Activated naive CD8-positive, alpha-beta T cell treated with anti-CD3 and anti-CD28 coated beads for 36 hours (primary cell): ENCODE measurements around the gene TENM3. TPM values are rescaled to one million over a fixed set of nuclear protein-coding genes. Genes with fewer than 3 reads are reported as not detected.
"Not testable (repeated sequence)": the region's sequence is repeated elsewhere in the genome, so short reads cannot be mapped to it uniquely, and the experiment has no call there.

Source experiments
- DNase-seq: peaks from one replicate; pipeline ENCODE4 v3.0.0; 2021
- H3K27ac Mint-ChIP-seq: one replicate; pipeline ENCODE4 v1.8.0; 2022; ENCODE audit warnings: mild to moderate bottlenecking, moderate library complexity, mixed read lengths
- H3K27me3 Mint-ChIP-seq: one replicate; pipeline ENCODE4 v1.8.0; 2022; ENCODE audit warnings: mild to moderate bottlenecking, mixed read lengths
- H3K36me3 Mint-ChIP-seq: one replicate; pipeline ENCODE4 v1.8.0; 2021; ENCODE audit warnings: mild to moderate bottlenecking, mixed read lengths
- H3K4me1 Mint-ChIP-seq: one replicate; pipeline ENCODE4 v1.8.0; 2021; ENCODE audit warnings: mixed read lengths
- H3K4me3 Mint-ChIP-seq: one replicate; pipeline ENCODE4 v1.8.0; 2022; ENCODE audit warnings: mild to moderate bottlenecking, moderate library complexity, mixed read lengths
- H3K9me3 Mint-ChIP-seq: one replicate; pipeline ENCODE4 v1.8.0; 2022; ENCODE audit warnings: mixed read lengths
- total RNA-seq, 2 experiments: library from RNA; stranded (reverse); gene quantifications; one replicate each; pipeline ENCODE4 v1.2.3, GENCODE V29; 2021

The TENM3 gene
- total RNA-seq, 2 experiments from 2014 or later, result not detected

GRCh38 chr4:182346250-182346649, 103.0 kb downstream of the TENM3 start:
- H3K9me3 Mint-ChIP-seq, result no peaks in the 10 kb centered on the region
- DNase-seq, result no peak
- H3K27ac Mint-ChIP-seq, result no peak overlapping the region
- peaks cover 9% of the 10 kb centered on the region for H3K27me3 Mint-ChIP-seq
- no peaks in the 10 kb centered on the region for H3K4me1 Mint-ChIP-seq
- H3K36me3 Mint-ChIP-seq, result no peaks in the 10 kb centered on the region
- H3K4me3 Mint-ChIP-seq, result no peak overlapping the region

- no peak for DNase-seq
- Mint-ChIP-seq H3K4me1 (no peaks in the 10 kb centered on the region), H3K4me3 (no peak overlapping the region), H3K27me3 (peaks cover 9% of the 10 kb centered on the region), H3K9me3 (no peaks in the 10 kb centered on the region), H3K36me3 (no peaks in the 10 kb centered on the region), H3K27ac (no peak overlapping the region)
Observed at GRCh38 chr4:182346675-182347375, 103.6 kb downstream of the TENM3 start.

DNA sequence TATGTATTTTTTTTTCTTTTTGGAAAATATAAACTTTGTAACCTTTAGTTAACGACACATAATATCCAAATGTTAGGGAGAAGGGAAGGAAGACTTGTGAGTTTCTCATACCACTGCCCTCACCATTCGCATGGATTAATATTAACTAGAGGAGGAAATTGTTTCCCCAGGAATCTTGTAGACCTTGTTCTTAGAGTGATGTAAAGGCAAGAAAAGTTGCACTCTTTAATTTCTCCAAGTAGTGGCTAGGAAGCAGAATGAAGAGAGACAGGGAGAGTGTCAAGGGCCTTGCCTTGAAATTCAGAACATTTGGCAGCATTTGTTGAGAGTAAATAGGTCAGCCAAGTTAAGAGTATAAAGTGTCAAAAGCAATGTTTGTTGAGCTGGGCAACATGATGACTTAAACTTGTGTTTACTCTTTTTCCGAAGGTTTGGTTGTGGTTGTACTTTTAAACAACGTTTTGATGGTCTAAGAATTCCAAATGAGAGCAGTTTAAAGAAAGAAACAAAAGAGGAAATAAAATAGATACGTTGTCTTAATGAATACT, 105.7 kb downstream of the TENM3 start:
- Mint-ChIP-seq H3K9me3 (no peaks in the 10 kb centered on the region), H3K27ac (no peak overlapping the region), H3K4me3 (no peak overlapping the region), H3K36me3 (no peaks in the 10 kb centered on the region), H3K27me3 (peaks cover 9% of the 10 kb centered on the region), H3K4me1 (no peaks in the 10 kb centered on the region)
- no peak for DNase-seq

GRCh38 chr4:182350041-182350440, 106.8 kb downstream of the TENM3 start:
- no peak overlapping the region for H3K27ac Mint-ChIP-seq
- no peaks in the 10 kb centered on the region for H3K36me3 Mint-ChIP-seq
- H3K27me3 Mint-ChIP-seq, result peaks cover 6% of the 10 kb centered on the region
- no peak overlapping the region for H3K4me3 Mint-ChIP-seq
- no peaks in the 10 kb centered on the region for H3K4me1 Mint-ChIP-seq
- no peaks in the 10 kb centered on the region for H3K9me3 Mint-ChIP-seq
- no peak for DNase-seq

GRCh38 chr4:182351485-182351884, 108.3 kb downstream of the TENM3 start:
- no peaks in the 10 kb centered on the region for H3K4me1 Mint-ChIP-seq
- no peak overlapping the region for H3K27ac Mint-ChIP-seq
- no peak overlapping the region for H3K4me3 Mint-ChIP-seq
- DNase-seq, result no peak
- H3K9me3 Mint-ChIP-seq, result peaks cover 5% of the 10 kb centered on the region
- peaks cover 3% of the 10 kb centered on the region for H3K27me3 Mint-ChIP-seq
- H3K36me3 Mint-ChIP-seq, result no peaks in the 10 kb centered on the region

DNA sequence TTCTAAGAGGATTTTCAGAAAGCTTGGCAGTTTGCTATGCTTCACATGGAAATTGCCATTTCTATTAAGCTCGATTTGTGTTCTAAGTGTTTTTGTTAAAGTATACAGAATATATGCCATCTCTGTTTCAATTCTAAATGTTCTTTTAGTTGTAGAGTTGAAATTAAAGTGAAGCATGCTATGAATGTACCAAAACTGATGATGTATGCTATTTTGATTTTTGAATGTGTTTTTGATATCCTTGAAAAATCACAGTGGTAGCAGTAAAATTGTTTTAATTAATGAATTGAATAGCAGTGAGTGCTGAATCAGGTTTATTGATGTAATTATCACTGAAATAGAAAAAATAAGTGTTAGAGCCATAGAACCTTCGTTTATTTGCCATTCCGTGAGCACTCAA, 110.9 kb downstream of the TENM3 start:
- H3K27me3 Mint-ChIP-seq, result no peaks in the 10 kb centered on the region
- DNase-seq, result no peak
- H3K9me3 Mint-ChIP-seq, result peaks cover 5% of the 10 kb centered on the region
- no peaks in the 10 kb centered on the region for H3K36me3 Mint-ChIP-seq
- no peak overlapping the region for H3K27ac Mint-ChIP-seq
- no peaks in the 10 kb centered on the region for H3K4me1 Mint-ChIP-seq
- no peak overlapping the region for H3K4me3 Mint-ChIP-seq

GRCh38 chr4:182354867-182355266, 111.7 kb downstream of the TENM3 start:
- Mint-ChIP-seq H3K4me3 (no peak overlapping the region), H3K36me3 (no peaks in the 10 kb centered on the region)

DNA sequence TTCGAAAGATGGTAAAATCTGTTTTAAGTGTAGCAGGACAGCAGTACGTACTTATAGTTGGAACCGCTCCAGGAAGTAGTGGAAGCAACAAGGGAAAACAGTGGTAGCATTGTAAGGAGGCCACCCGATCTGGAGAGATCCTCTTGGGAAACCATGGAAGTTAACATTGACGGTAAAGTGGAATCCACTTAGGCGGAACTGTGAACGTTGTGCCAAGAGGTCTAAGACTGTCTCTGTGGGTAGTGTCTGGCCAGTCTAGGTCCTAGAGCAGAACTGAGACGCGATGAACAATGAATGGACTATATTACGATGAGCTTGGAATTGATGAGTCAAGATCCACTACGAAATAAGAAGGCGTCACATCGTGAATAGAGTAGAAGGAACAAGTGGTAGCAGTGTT, 124.0 kb downstream of the TENM3 start:
- Mint-ChIP-seq H3K4me3 (no peak overlapping the region), H3K4me1 (no peaks in the 10 kb centered on the region), H3K36me3 (no peaks in the 10 kb centered on the region), H3K9me3 (no peaks in the 10 kb centered on the region), H3K27me3 (no peaks in the 10 kb centered on the region), H3K27ac (no peak overlapping the region)
- DNase-seq, result no peak

More at GRCh38 chr4:182354867-182355266, 111.7 kb downstream of the TENM3 start:
- Mint-ChIP-seq H3K9me3 (peaks cover 5% of the 10 kb centered on the region), H3K27me3 (no peaks in the 10 kb centered on the region), H3K4me1 (no peaks in the 10 kb centered on the region), H3K27ac (no peak overlapping the region)
- no peak for DNase-seq

- H3K27ac Mint-ChIP-seq, result no peak overlapping the region
- no peaks in the 10 kb centered on the region for H3K4me1 Mint-ChIP-seq
- no peaks in the 10 kb centered on the region for H3K36me3 Mint-ChIP-seq
- H3K4me3 Mint-ChIP-seq, result no peak overlapping the region
- H3K9me3 Mint-ChIP-seq, result peaks cover 2% of the 10 kb centered on the region
- DNase-seq, result no peak
- no peaks in the 10 kb centered on the region for H3K27me3 Mint-ChIP-seq
Observed at GRCh38 chr4:182369211-182369610, 126.0 kb downstream of the TENM3 start.

GRCh38 chr4:182370491-182370890, 127.3 kb downstream of the TENM3 start:
- H3K27me3 Mint-ChIP-seq, result no peaks in the 10 kb centered on the region
- no peaks in the 10 kb centered on the region for H3K4me1 Mint-ChIP-seq
- DNase-seq, result no peak
- H3K4me3 Mint-ChIP-seq, result no peak overlapping the region
- H3K36me3 Mint-ChIP-seq, result no peaks in the 10 kb centered on the region
- peaks cover 2% of the 10 kb centered on the region for H3K9me3 Mint-ChIP-seq
- H3K27ac Mint-ChIP-seq, result no peak overlapping the region

DNA sequence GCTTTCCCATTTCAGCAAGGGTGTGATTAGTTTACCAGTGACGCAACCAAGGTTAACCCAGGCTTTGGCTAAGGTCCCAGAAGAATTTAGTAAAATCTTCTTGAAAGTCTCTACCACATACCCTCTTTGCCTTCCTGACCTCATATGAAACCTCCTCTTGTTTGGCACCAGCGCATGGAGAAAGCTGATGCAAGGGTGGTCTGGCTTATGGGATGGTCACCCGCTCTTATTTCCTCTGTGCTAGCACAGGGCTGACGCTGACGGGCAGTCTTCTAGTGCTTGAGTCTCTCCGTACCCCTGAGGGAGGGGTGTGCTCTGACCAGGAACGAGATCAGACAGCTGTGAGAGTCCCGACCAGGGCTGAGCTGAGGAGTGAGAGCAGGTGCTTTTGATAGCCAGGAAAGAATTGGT, 137.6 kb downstream of the TENM3 start:
- no peak overlapping the region for H3K27ac Mint-ChIP-seq
- peaks cover 14% of the 10 kb centered on the region for H3K27me3 Mint-ChIP-seq
- no peak for DNase-seq
- no peak overlapping the region for H3K4me3 Mint-ChIP-seq
- H3K9me3 Mint-ChIP-seq, result no peaks in the 10 kb centered on the region
- H3K36me3 Mint-ChIP-seq, result no peaks in the 10 kb centered on the region
- no peaks in the 10 kb centered on the region for H3K4me1 Mint-ChIP-seq

GRCh38 chr4:182382941-182383340, 139.7 kb downstream of the TENM3 start:
- no peaks in the 10 kb centered on the region for H3K36me3 Mint-ChIP-seq
- H3K9me3 Mint-ChIP-seq, result peaks cover 1% of the 10 kb centered on the region
- H3K27ac Mint-ChIP-seq, result no peak overlapping the region
- no peak overlapping the region for H3K4me3 Mint-ChIP-seq
- DNase-seq, result no peak
- peaks cover 5% of the 10 kb centered on the region for H3K27me3 Mint-ChIP-seq
- no peaks in the 10 kb centered on the region for H3K4me1 Mint-ChIP-seq

- H3K27me3 Mint-ChIP-seq, result no peaks in the 10 kb centered on the region
Observed at GRCh38 chr4:182384631-182385091, 141.5 kb downstream of the TENM3 start.

GRCh38 chr4:182385897-182386296, 142.7 kb downstream of the TENM3 start:
- H3K4me1 Mint-ChIP-seq, result no peaks in the 10 kb centered on the region
- no peak for DNase-seq
- no peaks in the 10 kb centered on the region for H3K36me3 Mint-ChIP-seq
- no peaks in the 10 kb centered on the region for H3K27me3 Mint-ChIP-seq
- no peak overlapping the region for H3K4me3 Mint-ChIP-seq
- H3K27ac Mint-ChIP-seq, result no peak overlapping the region
- H3K9me3 Mint-ChIP-seq, result peaks cover 1% of the 10 kb centered on the region

More at GRCh38 chr4:182384631-182385091, 141.5 kb downstream of the TENM3 start:
- H3K4me1 Mint-ChIP-seq, result no peaks in the 10 kb centered on the region
- no peak for DNase-seq
- no peak overlapping the region for H3K4me3 Mint-ChIP-seq
- no peaks in the 10 kb centered on the region for H3K36me3 Mint-ChIP-seq
- H3K27ac Mint-ChIP-seq, result no peak overlapping the region
- peaks cover 1% of the 10 kb centered on the region for H3K9me3 Mint-ChIP-seq

DNA sequence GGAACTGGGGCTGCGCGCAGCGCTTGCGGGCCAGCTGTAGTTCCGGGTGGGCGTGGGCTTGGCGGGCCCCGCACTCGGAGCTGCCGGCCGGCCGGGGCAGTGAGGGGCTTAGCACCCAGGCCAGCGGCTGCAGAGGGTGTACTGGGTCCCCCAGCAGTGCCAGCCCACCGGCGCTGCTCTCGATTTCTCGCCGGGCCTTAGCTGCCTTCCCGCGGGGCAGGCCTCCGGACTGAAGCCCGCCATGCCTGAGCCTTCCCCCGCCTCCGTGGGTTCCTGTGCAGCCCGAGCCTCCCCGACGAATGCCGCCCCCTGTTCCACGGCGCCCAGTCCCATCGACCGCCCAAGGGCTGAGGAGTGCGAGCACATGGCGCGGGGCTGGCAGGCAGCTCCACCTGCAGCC, 143.4 kb downstream of the TENM3 start:
- not testable (repeated sequence) for DNase-seq, H3K4me3 Mint-ChIP-seq, H3K4me1 Mint-ChIP-seq, H3K36me3 Mint-ChIP-seq, H3K27me3 Mint-ChIP-seq, H3K9me3 Mint-ChIP-seq, H3K27ac Mint-ChIP-seq

GRCh38 chr4:182391111-182391684, 148.0 kb downstream of the TENM3 start:
- Mint-ChIP-seq H3K9me3 (no peaks in the 10 kb centered on the region), H3K36me3 (no peaks in the 10 kb centered on the region), H3K4me3 (no peak overlapping the region), H3K27ac (no peak overlapping the region), H3K27me3 (peaks cover 3% of the 10 kb centered on the region), H3K4me1 (no peaks in the 10 kb centered on the region)
- DNase-seq, result no peak
